Stimulated activated CD8-positive, alpha-beta memory T cell treated with anti-CD3 and anti-CD28 coated beads, Interleukin-7, amount 100 ng/mL, for 1 hour (primary cell): ENCODE results near the gene COX6B2.
"Not testable (repeated sequence)": the region's sequence is repeated elsewhere in the genome, so short reads cannot be mapped to it uniquely, and the experiment has no call there.

Experiments used
- DNase-seq, 2 donors: peaks; one replicate each; pipeline ENCODE4 v3.0.0-alpha.2; 2020; ENCODE audit warnings: low read depth in 2 of 2

COX6B2 gene

DNA sequence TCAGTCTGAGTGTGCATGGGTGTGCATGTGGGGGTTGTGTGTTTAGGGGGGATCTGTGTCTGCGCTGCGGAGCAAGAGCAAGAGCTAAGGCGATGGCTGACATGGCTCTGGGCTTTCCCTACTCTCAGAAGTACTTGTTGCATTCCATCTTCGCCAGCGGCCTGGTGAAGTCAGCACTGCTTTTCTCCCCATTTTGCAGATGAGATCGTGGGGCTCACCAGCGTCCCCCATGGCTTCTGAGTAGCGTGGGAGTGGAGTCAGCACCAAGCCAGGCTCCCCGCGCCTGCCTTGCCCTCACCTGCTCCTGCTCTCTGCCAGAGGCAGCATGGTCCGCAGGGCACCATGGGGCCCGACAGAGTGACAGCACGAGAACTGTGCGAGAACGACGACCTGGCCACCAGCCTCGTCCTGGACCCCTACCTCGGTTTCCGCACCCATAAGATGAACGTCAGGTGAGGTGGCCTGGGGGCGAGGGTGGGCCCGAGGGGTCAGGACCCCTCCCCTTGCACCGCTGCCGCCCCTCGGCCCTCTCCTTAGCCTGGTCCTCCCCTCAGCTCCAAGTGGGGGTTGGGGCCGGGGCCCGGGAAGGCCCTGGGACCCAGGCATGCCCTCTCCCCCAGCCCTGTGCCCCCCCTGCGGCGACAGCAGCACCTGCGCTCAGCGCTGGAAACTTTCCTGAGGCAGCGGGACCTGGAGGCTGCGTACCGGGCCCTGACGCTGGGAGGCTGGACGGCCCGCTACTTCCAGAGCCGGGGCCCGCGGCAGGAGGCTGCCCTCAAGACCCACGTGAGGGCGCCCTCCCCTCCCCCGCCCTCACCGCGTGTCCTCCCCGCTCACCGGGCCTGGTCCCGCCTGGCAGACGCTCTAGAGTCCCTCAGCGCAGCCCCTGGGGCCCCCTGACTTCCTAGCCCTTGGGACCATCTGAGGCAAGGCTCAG is 12.7 kb downstream of the COX6B2 start:
- DNase-seq, result no peak

DNA sequence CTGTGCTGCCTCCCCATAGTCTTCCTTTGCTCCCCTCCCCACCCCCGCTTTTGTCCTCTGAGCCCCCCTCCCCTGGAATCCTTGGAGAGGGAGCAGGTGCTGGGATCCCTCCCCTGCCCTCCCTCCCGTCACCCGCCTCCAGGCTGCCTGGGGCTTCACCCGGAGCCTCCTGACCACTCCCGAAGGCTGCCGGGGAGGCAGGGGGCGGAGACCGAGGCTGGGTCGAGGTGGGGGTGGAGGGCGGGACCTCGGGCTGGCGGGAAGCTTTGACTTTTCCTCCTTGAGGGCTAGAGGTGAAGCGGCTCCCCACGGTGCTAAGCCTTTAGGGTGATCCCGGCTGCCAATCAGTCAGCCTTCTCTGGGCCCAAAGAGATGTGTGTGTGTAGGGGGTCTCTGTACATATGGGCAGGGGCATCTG is 13.3 kb downstream of the COX6B2 start:
- peak; percentile 17 to 21 for DNase-seq

DNA sequence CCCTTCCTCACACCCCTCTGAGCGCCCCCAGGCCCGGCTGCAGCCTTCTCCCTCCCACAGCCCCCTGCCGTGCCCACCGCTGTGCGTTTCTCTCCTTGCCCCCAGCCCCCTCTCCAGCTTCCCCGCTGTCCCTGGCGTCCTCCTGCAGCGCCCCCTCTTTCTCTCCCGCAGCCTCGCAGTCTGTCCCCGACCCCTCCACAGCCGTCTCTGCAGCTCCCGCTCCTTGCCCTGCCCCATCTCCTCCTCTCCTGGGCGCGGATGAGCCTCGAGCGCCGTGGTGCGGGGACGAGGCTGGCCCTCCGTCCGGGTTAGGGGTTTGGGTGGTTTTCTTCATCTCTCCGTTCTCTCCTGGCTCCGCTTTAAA is 13.8 kb downstream of the COX6B2 start:
- DNase-seq, result no peak

DNA sequence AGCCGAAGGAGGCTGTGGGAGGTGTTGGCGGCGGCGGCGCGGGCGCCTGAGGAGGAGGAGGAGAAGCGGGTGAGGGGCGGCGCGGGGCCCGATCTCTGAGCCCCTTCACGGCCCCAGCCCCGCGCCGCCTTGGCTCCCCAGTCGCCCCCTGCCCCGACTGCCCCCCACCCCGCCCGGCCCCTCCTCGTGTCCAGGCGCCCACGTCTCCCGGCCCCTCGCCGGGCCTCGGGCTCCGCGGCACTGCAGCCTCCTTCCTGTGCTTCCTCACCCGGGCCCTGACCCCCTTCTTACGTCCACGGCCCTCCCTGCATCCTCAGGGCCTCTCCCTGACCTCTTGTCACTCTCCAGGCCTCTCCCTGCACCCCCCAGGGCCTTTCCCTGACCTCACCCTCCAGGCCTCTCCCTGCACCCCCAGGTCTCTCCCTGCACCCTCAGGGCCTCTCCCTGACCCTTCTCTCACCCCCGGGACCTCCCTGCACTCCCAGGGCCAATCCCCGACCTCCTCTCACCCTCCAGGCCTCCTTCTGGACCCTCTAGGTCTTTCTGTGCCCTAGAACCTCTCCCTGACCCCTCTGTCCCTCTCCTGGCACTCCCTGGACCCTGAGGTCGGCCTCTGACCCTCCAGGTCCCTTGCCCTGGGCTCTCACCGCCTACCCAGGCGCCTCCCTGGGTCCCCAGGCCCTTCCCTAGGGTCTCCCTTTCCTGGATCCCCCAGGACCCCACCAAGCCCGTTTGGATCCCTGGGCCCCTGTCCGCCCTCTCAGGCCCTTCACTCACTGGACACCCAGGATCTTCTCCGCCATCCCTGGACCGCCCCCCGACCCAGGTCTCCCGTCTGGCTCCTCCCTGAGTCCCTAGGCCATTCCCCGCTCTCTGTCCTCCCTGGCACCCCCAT is 14.4 kb downstream of the COX6B2 start:
- DNase-seq, result no peak

DNA sequence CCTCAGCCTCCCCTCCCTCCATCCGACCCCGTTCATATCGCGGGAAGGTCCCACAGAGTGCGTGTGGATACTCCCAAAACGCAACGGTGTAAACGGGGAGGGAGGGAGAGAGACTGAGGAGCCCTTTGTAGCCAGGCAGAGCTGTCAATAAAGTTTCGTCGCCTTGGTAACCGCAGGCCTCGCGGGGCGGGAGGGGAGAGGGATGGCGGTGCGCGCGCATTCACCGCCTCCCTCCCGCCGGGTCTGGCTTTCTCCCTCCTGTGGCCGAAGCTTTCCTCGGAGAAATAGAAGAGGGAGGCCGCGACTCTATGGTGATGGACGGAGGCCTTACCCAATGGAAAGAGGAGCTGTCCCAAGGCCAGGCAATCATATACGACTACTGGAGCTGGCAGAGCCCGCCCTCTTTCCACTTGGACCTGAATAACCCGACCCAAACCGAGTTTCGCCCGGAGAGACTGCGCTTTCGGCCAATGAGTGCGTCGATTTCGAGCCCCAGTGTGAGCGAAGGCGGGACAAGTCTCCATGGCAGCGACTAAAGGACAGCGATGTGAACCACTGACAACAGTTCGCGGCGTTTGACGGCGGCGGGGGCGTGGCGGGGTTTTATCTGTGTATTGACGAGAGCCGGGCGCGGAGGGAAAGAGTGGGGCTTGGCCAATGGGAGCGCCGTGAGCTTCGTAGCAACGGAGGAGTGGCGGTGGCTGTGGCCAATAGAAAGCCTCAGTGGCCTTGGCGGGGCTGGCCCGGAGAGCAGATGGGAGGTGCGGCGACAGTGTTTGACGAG is 15.2 kb downstream of the COX6B2 start, which contains the start of gene KMT5C:
TSS of gene KMT5C (plus strand) at position 772 of the 784 bp plus-strand sequence. CDS start 2,061 bp downstream, outside the sequence.
- peak; percentile 100 for DNase-seq

DNA sequence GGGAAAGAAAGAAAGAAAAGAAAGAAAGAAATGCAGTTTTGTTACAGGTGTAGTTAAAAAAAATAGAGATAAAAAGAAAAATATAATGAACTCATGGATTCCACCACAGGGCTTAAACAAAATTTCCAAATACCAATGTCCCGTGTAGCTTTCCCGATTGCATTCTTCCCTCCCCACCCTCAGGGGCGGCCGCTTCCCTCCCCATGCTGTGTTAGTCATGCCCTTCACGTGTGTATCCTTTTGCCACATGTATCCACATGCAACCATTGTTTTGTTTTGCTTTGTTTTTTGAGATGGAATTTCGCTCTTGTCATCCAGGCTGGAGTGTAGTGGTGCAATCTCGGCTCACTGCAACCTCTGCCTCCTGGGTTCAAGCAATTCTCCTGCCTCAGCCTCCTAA is 18.4 kb downstream of the COX6B2 start:
- no peak for DNase-seq

DNA sequence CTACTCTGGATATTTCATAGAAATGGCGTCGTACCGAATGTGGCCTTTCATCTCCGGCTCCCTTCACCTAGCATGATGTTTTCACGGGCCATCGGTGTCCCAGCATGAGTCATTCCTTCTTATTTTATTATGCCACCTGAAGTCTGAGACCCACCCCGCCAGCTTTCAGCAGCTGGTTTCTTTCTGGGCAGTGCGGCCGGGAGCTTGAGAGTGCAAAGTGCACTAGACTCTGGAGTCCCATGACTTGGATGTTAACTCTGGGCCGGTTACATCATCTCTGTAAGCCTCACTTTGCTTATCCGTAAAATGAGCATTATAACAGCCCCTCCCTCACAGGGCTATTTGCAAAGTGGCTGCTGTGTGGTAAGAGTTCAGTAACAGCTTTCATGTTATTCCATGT is 20.6 kb downstream of the COX6B2 start:
- DNase-seq, result no peak

DNA sequence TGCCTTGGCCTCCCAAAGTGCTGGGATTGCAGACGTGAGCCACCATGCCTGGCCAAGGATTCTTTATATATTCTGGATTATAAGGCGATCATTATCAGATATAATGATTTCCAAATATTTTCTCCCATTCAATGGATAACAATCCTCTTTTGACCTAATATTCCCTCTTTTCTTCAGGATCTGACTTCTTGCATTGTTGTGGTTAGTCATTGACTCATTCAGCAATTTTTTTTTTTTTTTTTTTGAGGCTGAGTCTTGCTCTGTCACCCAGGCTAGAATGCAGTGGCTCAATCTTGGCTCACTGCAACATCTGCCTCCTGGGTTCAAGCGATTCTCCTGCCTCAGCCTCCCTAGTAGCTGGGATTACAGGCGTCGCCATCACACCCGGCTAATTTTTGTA is 24.7 kb downstream of the COX6B2 start:
- DNase-seq, result not testable (repeated sequence)

DNA sequence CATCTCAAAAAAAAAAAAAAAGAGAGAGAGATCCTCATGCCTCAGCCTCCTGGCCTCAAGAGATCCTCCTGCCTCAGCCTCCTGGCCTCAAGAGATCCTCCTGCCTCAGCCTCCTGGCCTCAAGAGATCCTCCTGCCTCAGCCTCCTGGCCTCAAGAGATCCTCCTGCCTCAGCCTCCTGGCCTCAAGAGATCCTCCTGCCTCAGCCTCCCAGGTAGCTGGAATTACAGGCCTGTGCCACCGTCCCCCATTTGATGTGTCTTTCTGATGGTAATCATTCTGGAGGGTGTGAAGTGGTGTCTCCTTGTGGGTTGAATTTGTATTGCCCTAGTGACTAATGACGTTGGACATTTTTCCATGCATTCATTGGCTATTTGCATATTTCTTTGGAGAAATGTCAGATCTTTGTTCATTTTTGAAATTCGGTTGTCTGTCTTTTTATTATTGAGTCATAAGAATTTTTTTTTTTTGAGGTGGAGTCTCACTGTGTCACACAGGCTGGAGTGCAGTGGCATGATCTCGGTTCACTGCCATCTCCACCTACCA is 25.7 kb downstream of the COX6B2 start:
- DNase-seq, result not testable (repeated sequence)

DNA sequence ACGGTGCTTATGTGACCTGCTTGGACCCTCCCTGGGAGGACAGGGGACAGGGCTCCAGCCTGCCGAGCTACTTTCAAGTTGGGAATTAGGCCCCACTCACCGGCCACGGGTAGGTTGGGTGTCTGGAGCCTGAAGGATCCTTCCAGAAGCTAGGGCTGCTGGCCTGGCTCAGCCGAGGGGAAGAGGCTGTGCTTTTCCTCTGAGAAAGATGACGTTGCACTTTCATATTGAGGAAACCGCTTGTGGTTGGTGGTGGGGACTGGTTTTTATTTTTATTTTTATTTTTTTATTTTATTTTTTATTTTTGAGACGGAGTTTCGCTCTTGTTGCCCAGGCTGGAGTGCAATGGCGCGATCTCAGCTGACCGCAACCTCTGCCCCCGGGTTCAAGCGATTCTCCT is 29.3 kb downstream of the COX6B2 start, which contains the start of gene TMEM150B:
TSS of gene TMEM150B (minus strand) at position 170 of the 400 bp plus-strand sequence. CDS start 4,305 bp downstream, outside the sequence.
- DNase-seq, result no peak

DNA sequence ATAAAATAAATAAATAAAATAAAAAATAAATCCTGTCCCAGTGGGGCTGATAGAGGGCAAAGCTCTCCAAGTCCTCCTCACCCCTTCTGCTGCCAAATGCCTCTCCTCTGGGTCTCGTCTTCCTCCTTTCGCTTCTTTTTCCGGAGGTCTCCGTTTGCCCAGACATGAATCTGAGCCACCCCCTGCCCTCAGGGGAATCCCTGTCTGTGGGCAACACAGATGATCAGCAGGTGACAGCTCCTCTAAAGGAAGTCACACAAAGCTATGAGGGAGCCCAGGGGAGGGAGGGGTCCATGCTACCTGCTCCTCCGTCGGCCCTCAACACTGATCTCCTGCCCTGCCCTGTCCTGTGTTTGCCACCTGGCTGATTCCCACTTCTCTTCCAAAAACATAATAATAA is 29.9 kb downstream of the COX6B2 start:
- DNase-seq, result no peak

DNA sequence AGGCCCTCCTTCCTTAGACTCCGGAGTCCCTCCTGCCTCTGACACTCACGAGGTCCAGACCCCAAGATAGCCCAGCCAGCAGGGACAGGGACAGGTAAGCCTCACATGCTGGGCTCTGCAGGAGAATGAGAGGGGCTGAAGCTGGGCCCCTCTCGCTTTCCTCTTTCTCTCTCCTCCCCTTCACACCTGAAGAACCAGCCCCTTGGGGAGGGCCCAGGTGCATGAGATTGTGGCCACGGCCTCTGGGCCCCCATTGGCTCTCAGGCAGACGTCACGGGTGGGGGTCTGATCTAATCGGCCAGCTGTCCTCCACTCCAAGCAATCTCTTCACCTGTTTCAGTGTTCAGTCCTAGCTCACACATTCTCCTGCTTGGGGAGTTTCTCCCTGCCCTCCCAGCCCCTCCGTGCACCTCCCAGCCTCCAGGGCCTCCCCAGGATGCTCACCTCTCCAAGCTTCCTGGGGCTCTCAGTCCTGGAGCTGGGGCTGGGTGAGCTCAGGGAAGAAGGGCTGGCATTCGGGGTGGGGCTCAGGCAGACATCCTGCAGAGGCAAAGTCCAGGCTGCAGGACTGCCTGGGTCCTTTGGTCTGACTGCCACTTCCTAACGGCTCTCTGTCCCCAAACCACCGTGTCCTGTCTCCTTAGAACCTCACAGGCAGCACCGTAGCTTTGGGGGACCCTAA is 32.2 kb downstream of the COX6B2 start:
- no peak for DNase-seq

DNA sequence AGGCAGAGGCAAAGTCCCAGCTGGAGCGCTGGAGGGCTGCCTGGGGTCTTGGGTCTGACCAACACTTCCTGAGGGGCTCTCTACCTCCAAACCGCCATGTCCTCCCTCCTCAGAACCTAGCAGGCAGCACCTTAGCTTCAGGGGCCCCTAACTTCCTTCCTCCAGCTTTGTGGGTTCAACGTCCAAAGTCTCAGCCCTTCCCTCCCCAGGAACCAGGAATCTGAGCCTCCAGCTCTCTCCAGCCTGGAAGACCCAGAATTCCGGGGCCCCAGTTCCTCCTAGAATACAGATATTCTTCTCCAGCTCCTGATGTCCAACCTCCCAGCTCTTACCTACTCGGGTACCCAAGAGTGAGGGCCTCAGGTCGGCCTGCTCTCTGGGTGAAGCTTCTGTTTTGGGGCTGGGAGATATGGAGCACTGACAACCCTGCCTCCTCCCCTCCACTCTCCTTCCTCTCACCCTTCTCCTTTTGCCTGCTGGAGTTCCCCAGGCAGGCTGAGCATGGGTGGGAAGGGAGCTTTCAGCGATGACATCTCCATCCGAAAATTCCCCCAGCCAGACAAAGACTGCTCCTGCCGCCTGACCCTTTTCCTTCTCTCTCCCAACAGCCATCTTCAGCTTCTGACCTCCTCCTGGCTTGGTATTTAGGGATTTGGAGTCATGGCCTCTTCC is 32.9 kb downstream of the COX6B2 start:
- no peak for DNase-seq

DNA sequence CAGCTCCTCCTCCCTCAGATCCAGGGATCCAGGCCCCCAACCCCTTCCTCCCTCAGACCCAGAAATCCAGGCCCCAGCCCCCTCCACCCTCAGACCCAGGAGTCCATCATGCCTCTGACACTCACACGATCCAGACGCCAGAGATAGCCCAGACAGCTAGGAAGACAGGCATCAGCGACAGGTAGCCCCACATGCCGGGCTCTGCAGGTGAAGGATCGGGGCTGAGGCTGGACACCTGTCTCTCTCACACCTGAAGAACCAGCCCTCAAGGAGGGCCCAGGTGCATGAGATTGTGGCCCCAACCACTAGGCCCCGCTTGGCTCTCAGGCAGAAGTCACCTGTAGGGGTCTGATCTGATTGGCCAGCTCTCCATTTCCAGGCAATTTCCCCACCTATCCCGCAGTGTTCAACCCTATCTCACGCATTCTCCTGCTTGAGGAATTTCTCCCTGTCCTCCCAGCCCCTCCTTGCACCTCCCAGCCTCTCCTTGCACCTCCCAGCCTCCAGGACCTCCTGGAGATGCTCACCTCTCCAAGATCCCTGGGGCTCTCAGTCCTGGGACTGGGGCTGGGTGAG is 33.6 kb downstream of the COX6B2 start:
- no peak for DNase-seq

DNA sequence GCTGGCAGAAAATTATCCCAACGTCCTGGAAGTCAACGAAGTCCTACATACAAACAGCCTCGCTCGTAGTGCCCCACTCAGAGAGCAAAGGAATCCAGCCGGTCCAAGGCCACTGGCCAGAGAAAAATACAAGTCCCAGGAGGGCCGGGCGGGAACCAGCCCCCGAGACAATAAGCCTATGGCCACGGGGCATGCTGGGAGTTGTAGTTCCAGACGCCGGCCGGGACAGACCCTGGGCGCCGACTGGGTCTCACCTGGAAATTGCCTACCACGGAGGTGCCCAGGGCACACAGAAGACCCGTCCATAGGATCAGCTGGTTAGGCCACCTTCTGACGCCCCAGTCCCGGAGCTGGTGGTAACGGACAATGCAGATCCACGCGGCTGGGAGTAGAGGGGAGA is 34.7 kb downstream of the COX6B2 start:
- DNase-seq, result no peak

DNA sequence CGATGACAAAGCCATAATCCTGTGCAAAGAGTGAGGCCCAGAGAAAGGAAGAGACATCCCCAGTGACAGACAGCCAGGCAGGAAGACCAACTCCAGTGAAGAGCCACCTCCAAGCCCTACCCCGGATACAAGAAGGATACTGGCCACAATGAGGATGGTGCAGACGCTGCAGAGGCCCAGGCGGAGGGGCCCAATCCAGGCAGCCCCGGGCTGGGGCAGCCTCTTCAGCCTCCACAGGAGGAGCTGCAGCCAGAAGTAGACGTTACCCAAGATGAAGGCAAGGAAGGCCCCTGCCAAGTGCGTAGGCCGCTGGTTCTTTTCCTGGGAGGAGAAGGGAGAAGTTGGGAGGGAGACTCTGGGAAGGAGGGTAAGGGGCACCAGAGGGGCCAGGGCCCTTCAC is 37.9 kb downstream of the COX6B2 start:
- DNase-seq, result no peak

DNA sequence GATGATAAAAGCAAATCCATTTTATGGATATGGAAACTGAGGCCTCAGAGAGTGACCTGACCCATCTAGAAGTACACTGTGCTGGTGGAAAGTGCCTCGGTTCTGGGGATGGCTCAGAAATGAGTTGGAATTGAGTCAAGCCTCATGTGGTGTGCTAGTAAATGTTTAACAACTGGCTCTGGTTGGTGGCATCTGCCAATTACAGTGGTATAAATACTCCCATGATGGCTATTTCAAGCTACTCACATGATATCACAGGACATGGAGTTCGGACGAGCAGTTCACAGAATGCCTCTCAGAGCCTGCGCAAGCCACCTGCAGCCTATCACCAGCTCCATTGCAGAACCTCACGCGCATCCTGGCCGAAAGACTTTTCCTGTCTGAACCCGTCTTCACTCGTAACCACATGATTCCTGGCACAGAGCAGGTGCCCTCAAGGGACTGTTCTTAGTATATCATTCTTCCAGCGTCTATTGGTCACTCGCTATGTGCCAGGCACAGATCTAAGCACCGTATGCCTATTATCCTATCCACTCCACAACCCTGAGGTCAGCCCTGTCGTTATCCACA is 38.5 kb downstream of the COX6B2 start:
- no peak for DNase-seq

DNA sequence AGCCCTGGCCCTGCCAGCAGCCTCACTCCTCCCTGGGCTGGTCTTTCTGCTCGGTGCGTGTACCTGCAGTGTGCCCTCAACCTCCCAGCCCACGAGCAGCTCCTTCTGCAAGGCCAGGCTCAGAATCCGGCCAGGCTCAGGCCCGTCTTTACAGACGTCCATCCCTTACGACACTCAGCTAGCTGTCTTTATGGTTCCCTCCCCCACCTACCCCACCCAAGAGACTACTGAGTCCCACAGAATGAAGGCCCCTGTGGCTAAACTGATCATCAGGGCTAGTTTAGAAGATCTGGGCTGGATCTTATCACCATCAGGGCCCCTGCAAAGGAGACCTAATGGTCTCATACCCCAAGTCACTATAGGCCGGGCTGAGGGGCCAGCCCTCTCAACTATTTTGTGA is 40.1 kb downstream of the COX6B2 start:
- no peak for DNase-seq
